Gastrocnemius medialis (tissue), 4 donors: ENCODE data around the gene FBXL16.

ENCODE experiments used
- POLR2A ChIP-seq, 2 donors: fragments of 450-650 bp; IDR thresholded peaks; one replicate each; pipeline ENCODE4 v1.6.1; 2017; ENCODE audit warnings: antibody characterized with exemption in 2 of 2, mild to moderate bottlenecking in 2 of 2, moderate library complexity in 2 of 2
- TF ChIP-seq, protein P1 (sequence below), 5 experiments: fragments of 450-650 bp in 3 of 5; fragments of 200-600 bp in 2 of 5; sonication (generic) in 2 of 5; IDR thresholded peaks in 4 of 5; conservative IDR thresholded peaks in 1 of 5; 1 replicate in 4 of 5; 2 replicates in 1 of 5; pipeline ENCODE4 v1.5.1; 2016 to 2019; ENCODE audit warnings: antibody characterized with exemption in 5 of 5, mild to moderate bottlenecking in 3 of 5, moderate library complexity in 3 of 5

DNA sequence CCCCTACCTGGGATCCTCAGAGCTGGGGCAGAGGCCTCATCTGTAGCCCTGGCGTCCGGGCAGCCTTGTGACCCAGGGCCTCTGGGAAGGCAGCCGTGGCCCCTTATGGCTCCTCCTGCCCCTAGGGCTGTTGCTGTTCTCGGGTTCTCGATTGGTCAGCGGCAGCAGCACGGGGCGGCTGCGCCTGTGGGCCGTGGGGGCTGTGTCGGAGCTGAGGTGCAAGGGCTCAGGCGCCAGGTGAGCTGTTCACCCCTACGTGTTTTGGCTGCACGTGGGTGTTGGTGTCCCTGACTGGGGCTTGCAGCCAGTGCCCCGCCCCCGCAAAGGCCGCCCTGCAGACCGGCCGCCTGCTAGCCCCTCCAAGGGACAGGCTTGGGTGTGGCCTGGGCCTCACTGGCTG lies 43.5 kb downstream of the FBXL16 start:
- TF ChIP-seq, protein P1, sequence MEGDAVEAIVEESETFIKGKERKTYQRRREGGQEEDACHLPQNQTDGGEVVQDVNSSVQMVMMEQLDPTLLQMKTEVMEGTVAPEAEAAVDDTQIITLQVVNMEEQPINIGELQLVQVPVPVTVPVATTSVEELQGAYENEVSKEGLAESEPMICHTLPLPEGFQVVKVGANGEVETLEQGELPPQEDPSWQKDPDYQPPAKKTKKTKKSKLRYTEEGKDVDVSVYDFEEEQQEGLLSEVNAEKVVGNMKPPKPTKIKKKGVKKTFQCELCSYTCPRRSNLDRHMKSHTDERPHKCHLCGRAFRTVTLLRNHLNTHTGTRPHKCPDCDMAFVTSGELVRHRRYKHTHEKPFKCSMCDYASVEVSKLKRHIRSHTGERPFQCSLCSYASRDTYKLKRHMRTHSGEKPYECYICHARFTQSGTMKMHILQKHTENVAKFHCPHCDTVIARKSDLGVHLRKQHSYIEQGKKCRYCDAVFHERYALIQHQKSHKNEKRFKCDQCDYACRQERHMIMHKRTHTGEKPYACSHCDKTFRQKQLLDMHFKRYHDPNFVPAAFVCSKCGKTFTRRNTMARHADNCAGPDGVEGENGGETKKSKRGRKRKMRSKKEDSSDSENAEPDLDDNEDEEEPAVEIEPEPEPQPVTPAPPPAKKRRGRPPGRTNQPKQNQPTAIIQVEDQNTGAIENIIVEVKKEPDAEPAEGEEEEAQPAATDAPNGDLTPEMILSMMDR (IDR thresholded peaks at IDR 0.05 in 4 of 5, conservative IDR thresholded peaks at IDR 0.05 in 1 of 5) = no peak
- no peak for TF ChIP-seq POLR2A (IDR thresholded peaks at IDR 0.05)
